DND-41 (cell line): ENCODE data around the gene MYH6.

Experiments used
- ATAC-seq: fragments of 200-7000 bp; cut with Tn5 transposase; 3 replicates; pipeline ENCODE4 v1.9.1; 2021; ENCODE audit warnings: low read depth; ENCODE audit not compliant: insufficient read depth
- DNase-seq: peaks from one replicate; pipeline ENCODE4 v3.0.0-alpha.2; 2020
- H2AFZ ChIP-seq: 2 replicates; pipeline ENCODE4 v1.6.0; 2012; ENCODE audit warnings: low read depth, low read length
- H3K27ac ChIP-seq: 2 replicates; pipeline ENCODE4 v1.5.1; 2012; ENCODE audit warnings: low read length, inconsistent platforms
- H3K27me3 ChIP-seq: fragments of 200-600 bp; sonication (generic); 2 replicates; pipeline ENCODE4 v1.6.0; 2012; ENCODE audit warnings: low read length, mild to moderate bottlenecking, inconsistent platforms; ENCODE audit not compliant: insufficient read depth, poor library complexity
- H3K36me3 ChIP-seq: 2 replicates; pipeline ENCODE4 v1.5.1; 2012; ENCODE audit warnings: low read length, inconsistent platforms; ENCODE audit not compliant: insufficient read depth
- H3K4me1 ChIP-seq: 2 replicates; pipeline ENCODE4 v1.5.1; 2012; ENCODE audit warnings: mild to moderate bottlenecking, low read length; ENCODE audit not compliant: insufficient read depth
- H3K4me2 ChIP-seq: 2 replicates; pipeline ENCODE4 v1.6.0; 2012; ENCODE audit warnings: mild to moderate bottlenecking, moderate library complexity, low read length, inconsistent platforms; ENCODE audit not compliant: insufficient read depth
- H3K4me3 ChIP-seq, 2 experiments: fragments of 200-600 bp in 1 of 2; shearing (Covaris generic) in 1 of 2; 2 replicates each; pipeline ENCODE4 v1.5.1; 2012 to 2016; ENCODE audit warnings: inconsistent platforms in 2 of 2, low read length in 2 of 2, mild to moderate bottlenecking in 2 of 2, low read depth in 1 of 2, moderate library complexity in 1 of 2
- H3K79me2 ChIP-seq: 2 replicates; pipeline ENCODE4 v1.6.0; 2012; ENCODE audit warnings: low read length, inconsistent platforms; ENCODE audit not compliant: insufficient read depth
- H3K9ac ChIP-seq: 2 replicates; pipeline ENCODE4 v1.6.0; 2012; ENCODE audit warnings: low read depth, mild to moderate bottlenecking, inconsistent platforms, low read length, moderate library complexity
- H3K9me3 ChIP-seq: 2 replicates; pipeline ENCODE4 v1.5.1; 2012; ENCODE audit warnings: low read length, moderate library complexity, mild to moderate bottlenecking, inconsistent platforms; ENCODE audit not compliant: insufficient read depth, severe bottlenecking
- H4K20me1 ChIP-seq: 2 replicates; pipeline ENCODE4 v1.6.0; 2012; ENCODE audit warnings: low read length; ENCODE audit not compliant: insufficient read depth
- EZH2 ChIP-seq: IDR thresholded peaks from 3 replicates; pipeline ENCODE4 v1.6.1; 2012; ENCODE audit warnings: borderline replicate concordance, low read depth, mild to moderate bottlenecking, moderate library complexity, low read length, inconsistent platforms; ENCODE audit not compliant: severe bottlenecking
- TF ChIP-seq, protein P1 (sequence below): IDR thresholded peaks from 2 replicates; pipeline ENCODE4 v1.5.1; 2012; ENCODE audit warnings: borderline replicate concordance, low read length, moderate library complexity, mild to moderate bottlenecking; ENCODE audit not compliant: poor library complexity, severe bottlenecking; ENCODE audit errors: extremely low read depth

The MYH6 gene

DNA sequence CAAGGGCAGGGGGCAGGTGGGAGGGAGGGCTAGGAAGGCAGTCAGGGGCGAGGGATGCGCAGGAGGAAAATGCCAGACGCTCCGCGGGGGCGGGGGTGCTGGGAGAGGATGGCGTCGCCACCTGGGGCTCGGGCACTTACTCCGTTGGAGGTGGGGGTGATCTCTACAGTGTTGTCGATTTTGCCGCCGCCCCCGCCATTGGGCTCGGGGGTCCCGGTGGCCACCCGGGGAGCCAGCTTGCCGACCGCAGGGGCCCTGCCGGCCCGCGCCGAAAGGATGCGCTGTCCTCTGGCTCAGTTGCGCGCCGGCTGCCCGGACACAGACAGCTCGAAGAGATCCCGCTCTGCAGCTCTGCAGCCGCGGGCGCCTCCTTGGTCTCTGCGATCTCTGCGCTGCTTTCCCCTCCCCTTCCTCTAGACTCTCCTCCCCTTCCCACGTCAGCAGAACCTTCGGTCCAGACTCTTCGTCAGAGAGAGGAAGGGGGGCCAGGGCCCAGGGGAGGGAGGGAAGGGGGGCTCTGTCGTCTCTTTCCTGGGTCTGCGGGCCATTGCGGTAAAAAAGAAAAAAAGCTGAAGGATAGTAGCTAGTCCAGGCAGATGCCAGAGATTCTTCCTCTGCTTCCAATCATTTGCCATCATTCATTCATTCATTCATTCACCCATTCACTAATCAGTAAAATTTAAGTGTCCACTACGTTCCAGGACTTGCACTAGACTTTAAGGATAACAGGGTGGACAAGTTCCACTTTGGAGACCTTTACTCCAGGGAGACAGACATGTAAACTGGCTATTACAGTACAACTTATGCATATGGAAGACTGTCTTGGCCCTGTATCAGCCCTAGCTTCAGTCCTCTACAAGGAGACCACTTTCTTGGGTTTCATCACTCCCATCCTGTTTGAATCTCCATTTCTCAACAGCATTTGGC lies 55.3 kb downstream of the MYH6 start, which contains the start of gene SLC22A17:
SLC22A17 (minus strand) TSS at position 382 of the 927 bp plus-strand sequence.
- Histone ChIP-seq H3K9ac (no peak within 1 kb of the TSS), H3K4me3 (no peak within 1 kb of the TSS), H3K4me2 (no peak within 1 kb of the TSS), H3K36me3 (no peaks in the 10 kb centered on the region), H2AFZ (no peak within 1 kb of the TSS), H3K4me1 (no peaks in the 10 kb centered on the region), H3K27ac (no peak within 1 kb of the TSS), H3K27me3 (peaks cover 42% of the 10 kb centered on the region), H4K20me1 (no peaks in the 10 kb centered on the region), H3K9me3 (no peaks in the 10 kb centered on the region), H3K79me2 (no peaks in the 10 kb centered on the region)
- ATAC-seq (peak; percentile 49), DNase-seq (no peak)
- peak; percentile 33 for TF ChIP-seq EZH2
- TF ChIP-seq, protein P1, sequence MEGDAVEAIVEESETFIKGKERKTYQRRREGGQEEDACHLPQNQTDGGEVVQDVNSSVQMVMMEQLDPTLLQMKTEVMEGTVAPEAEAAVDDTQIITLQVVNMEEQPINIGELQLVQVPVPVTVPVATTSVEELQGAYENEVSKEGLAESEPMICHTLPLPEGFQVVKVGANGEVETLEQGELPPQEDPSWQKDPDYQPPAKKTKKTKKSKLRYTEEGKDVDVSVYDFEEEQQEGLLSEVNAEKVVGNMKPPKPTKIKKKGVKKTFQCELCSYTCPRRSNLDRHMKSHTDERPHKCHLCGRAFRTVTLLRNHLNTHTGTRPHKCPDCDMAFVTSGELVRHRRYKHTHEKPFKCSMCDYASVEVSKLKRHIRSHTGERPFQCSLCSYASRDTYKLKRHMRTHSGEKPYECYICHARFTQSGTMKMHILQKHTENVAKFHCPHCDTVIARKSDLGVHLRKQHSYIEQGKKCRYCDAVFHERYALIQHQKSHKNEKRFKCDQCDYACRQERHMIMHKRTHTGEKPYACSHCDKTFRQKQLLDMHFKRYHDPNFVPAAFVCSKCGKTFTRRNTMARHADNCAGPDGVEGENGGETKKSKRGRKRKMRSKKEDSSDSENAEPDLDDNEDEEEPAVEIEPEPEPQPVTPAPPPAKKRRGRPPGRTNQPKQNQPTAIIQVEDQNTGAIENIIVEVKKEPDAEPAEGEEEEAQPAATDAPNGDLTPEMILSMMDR = no peak

DNA sequence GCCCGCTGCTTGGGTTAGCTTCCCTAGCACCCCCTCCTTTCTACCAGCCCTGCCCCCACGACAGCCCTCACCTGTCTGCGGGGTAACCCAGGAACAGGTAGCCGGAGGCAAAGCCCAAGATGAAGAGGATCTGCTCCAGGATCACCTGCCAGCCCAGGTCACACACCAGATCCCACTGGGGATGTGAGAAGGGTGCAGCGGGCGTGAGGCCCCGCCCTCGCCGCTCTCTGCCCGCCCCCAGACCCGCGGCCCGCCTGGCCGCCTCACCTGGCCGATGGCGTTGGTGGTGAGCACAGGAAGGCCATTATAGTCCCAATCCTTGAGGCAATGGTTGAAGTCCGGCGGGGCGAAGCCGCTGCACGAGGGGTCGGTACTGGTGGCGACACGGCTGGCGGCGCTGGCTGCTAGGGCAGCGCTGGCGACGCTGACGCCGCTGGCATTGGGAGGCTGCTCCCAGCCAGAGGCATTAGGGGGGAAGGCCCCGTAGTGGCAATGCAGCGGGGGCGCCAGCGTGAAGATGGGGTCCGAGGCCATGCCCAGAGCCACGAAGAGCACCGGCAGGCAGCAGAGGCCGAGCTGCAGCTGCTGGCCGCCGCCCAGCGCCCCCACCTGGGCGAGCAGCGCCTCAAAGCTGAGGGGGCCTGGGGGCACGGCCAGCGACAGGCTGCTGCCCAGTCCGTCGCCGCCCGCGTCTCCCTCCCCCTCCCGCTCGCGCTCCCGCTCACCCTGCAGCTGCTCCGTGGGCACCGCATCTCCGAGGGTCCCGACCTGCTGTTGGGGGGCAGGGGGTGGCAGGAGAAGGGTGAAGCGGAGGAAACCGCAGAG lies 56.2 kb downstream of the MYH6 start:
- Histone ChIP-seq H3K27me3 (peaks cover 36% of the 10 kb centered on the region), H3K36me3 (no peaks in the 10 kb centered on the region), H3K9ac (no peak overlapping the region), H4K20me1 (no peaks in the 10 kb centered on the region), H3K9me3 (no peaks in the 10 kb centered on the region), H2AFZ (no peak overlapping the region), H3K4me2 (no peak overlapping the region), H3K79me2 (no peaks in the 10 kb centered on the region), H3K4me3 (no peak overlapping the region), H3K4me1 (no peaks in the 10 kb centered on the region), H3K27ac (no peak overlapping the region)
- TF ChIP-seq, protein P1 = no peak
- TF ChIP-seq EZH2 = no peak
- DNase-seq (no peak), ATAC-seq (no peak)

DNA sequence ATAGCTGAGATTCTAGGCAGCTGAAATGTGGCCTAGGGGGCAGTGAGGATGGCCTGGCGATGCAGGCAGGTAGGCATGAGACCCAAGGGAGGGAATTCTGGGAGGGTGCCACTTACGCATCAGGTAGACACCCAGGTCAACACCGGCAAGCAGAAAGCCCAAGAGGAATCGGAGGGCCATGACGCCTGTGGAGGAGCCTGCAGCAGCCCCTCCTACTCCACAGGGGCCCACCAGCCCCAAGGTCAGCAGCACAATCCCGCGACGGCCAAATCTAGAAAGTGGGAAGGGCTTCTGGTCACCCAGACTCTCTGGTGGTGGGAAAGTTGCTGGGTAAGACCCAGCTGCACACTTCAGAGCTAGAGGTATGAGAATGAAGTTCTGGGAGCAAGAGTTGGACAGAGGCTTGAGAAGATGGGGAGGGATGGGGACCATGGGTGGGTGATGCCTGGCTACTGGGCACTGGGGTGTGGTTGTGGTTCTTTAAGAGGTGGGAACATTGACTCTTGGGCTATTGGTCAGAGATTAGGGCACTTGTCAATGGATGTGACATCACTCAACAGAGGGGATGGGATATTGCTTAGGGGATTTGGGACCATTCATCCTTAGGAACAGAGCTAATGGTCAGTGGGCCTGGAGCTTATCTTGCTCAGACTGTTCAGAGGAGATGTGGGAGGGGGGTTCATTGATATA lies 58.8 kb downstream of the MYH6 start:
- no peak overlapping the region for H3K27ac ChIP-seq
- DNase-seq (no peak), ATAC-seq (no peak)
- no peaks in the 10 kb centered on the region for H3K79me2 ChIP-seq
- H4K20me1 ChIP-seq = no peaks in the 10 kb centered on the region
- peaks cover 32% of the 10 kb centered on the region for H3K27me3 ChIP-seq
- H3K9me3 ChIP-seq = no peaks in the 10 kb centered on the region
- H3K4me3 ChIP-seq = no peak overlapping the region
- H3K9ac ChIP-seq = no peak overlapping the region
- no peaks in the 10 kb centered on the region for H3K36me3 ChIP-seq
- no peaks in the 10 kb centered on the region for H3K4me1 ChIP-seq
- H2AFZ ChIP-seq = no peak overlapping the region
- TF ChIP-seq, protein P1 = no peak
- no peak for TF ChIP-seq EZH2
- H3K4me2 ChIP-seq = no peak overlapping the region
